Measurements from ENCODE around the gene FBXO10.
A peak's percentile ranks its signal among the peaks of the same experiment; 100 is the strongest.
"Not testable (repeated sequence)": the region's sequence is repeated elsewhere in the genome, so short reads cannot be mapped to it uniquely, and the experiment has no call there.

The FBXO10 gene

DNA sequence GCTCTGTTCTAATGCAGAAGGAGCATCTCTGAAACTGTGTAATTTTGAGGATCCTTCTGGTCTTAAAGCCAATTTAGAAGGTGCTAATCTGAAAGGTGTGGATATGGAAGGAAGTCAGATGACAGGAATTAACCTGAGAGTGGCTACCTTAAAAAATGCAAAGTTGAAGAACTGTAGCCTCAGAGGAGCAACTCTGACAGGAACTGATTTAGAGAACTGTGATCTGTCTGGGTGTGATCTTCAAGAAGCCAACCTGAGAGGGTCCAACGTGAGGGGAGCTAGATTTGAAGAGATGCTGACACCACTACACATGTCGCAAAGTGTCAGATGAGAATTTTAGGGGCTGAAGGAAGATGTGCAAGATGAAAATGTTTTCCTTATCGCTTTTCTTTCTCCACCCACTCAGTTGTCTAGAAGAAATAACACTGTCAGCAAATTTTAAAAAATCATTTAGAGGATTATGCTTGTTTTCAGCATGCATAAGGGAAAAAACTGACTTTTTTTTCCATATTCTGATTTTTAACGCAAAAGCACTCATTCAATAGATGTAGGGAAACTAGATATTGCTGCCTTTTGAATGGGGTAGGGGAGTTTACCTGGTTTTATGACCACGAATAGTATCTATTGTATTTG, 98.1 kb downstream of the FBXO10 start:
- not testable (repeated sequence) for FAIRE-seq; DNase-seq (ENCODE audit: low spot score)

DNA sequence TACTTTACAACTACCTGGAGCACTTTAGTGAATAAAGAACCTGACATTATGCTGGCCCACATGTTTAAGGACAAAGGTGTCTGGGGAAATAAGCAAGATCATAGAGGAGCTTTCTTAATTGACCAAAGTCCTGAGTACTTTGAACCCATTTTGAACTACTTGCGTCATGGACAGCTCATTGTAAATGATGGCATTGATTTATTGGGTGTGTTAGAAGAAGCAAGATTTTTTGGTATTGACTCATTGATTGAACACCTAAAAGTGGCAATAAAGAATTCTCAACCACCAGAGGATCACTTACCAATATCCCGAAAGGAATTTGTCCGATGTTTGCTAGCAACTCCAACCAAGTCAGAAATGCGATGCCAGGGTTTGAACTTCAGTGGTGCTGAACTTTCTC, 98.7 kb downstream of the FBXO10 start:
- FAIRE-seq; DNase-seq (ENCODE audit: low spot score): not testable (repeated sequence)

DNA sequence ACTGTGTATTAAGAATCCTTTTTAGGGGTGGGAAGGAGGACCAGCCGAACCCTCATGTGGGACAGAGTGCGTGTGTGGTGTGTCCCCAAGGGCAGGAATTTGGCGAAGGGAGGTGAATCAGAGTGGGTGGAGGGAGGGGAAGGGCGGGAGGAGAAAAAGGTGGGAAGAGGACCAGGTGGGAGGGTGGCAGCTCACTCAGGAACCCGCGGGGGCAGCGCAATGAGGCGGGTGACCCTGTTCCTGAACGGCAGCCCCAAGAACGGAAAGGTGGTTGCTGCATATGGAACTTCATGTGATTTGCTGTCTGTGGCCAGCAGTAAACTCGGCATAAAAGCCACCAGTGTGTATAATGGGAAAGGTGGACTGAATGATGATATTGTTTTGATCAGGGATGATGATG, 99.2 kb downstream of the FBXO10 start:
- peak; percentile 62 for FAIRE-seq
- no peak for DNase-seq (ENCODE audit: low spot score)

DNA sequence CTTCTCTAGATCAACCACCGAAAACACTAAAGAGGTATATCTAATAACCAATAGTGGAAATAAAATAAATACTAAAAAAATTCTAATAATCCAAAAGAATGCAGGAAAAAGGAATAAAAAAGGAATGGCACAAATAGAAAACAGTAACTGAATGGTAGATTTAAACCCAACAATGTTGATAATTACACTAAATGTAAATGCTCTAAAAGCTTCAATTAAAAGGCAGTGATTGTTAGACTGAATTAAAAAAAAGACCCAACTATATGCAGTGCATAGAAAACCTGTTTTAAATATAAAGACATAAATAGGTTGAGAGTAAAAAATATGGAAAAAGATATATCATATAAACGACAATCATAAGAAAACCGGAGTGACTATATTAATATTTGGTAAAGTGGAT, 101.7 kb downstream of the FBXO10 start:
- DNase-seq (ENCODE audit: low spot score), result no peak
- no peak for FAIRE-seq

DNA sequence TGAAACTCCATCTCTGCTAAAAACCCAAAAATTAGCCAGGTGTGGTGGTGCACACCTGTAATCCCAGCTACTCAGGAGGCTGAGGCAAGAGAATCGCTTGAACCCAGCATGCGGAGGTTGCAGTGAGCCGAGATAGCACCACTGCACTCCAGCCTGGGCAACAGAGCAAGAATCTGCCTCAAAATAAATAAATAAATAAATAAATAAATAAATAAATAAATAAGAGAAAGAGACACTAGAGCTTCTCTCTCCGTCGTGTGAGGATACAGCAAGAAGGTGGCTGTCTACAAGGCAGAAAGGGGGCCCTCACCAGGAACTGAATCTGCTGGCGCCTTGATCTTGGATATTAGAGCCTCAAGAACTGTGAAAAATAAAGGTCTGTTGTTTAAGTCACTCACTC, 102.2 kb downstream of the FBXO10 start:
- FAIRE-seq; DNase-seq (ENCODE audit: low spot score): not testable (repeated sequence)

DNA sequence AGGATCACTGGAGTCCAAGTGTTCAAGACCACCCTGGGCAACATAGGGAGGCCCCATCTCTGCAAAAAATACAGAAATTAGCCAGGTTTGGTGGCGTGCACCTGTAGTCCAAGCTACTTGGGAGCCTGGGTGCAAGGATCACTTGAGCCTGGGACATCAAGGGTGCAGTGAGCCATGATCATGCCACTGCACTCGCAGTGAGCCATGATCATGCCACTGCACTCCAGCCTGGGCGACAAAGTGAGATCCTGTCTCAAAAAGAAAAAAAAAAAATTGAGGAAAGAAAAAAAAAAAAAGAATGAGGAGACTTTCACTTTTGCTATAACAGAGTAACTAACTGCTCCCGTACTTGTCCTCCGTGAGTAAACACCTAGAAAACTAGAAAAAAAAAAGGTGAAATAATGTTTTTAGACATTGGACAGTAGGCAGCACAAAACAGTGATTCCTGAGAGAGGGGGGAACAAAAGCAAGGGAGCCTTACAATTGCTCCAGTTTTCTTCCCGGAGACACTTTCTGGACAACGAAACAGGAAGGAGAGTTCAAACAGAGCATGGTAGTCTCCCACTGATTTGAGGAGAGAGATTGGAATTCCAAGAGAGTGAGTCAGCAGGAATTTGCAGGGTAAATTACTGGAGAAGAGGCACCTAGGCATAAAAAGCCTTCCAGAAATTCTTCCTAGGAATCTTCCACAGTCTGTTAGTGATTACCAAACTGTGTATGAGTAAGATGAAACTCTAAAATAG, 104.1 kb downstream of the FBXO10 start:
- DNase-seq (ENCODE audit: low spot score), result peak; percentile 87
- peak; percentile 83 for FAIRE-seq

DNA sequence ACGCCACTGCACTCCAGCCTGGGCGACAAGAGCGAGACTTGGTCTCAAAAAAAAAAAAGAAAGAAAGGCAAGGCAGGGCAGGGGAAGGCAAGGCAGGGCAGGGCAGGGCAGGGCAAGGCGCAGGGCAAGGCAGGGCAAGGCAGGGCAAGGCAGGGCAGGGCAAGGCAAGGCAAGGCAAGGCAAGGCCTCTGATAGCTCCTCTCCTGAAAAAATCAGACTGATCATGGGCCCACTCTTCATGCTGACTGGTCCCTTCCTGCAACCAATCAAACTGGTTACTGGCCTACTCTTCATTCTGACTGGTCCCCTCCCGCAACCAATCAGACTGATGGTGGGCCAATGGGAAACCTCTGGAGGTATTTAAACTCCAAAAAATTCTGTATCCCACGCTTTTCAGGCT, 107.6 kb downstream of the FBXO10 start:
- DNase-seq (ENCODE audit: low spot score) (no peak), FAIRE-seq (no peak)

DNA sequence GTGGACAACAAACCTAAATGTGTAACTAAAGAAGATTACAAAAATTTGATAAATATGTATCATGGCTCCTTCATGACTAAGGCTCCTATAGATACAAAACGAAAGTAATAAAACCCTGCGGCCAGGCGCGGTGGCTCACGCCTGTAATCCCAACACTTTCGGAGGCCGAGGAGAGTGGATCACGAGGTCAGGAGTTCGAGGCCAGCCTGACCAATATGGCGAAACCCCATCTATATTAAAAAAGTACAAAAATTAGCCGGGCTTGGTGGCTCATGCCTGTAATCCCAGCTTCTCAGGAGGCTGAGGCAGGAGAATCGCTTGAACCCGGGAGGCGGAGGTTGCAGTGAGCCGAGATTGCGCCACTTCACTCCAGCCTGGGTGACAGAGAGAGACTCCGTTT, 108.7 kb downstream of the FBXO10 start:
- DNase-seq (ENCODE audit: low spot score); FAIRE-seq: not testable (repeated sequence)

DNA sequence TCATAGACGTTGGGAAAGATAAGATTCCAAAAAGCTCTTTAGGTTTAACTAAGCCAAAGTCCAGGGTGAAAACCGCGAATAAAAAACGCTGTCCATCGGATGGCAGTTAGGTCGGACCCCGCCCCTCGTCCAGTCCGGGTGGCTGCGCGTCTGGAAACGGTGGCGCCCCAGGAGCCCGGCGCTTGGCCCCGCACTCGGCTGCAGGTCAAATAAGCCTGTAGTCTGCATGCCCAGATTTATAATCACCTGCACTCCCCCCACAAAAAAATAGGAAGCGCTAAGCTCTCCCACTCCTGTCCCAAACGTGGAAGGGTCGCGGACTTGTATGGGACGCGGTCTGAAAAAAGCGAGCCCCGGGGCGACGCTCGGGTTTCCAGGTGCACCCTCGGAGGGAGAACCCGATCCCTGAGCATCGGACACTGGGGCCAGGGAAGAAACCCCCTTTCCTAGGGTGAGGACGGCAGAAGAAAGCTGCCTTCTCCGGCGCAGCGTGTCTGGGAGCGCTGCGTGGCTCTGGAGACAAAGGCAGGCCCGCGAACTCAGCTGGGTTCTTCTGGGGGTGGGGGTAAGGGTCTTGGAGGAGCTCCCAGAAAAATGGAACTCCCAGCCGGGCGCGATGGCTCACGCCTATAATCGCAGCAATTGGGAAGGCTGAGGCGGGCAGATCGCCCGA, 110.0 kb downstream of the FBXO10 start:
- DNase-seq (ENCODE audit: low spot score), result peak; percentile 74
- no peak for FAIRE-seq

DNA sequence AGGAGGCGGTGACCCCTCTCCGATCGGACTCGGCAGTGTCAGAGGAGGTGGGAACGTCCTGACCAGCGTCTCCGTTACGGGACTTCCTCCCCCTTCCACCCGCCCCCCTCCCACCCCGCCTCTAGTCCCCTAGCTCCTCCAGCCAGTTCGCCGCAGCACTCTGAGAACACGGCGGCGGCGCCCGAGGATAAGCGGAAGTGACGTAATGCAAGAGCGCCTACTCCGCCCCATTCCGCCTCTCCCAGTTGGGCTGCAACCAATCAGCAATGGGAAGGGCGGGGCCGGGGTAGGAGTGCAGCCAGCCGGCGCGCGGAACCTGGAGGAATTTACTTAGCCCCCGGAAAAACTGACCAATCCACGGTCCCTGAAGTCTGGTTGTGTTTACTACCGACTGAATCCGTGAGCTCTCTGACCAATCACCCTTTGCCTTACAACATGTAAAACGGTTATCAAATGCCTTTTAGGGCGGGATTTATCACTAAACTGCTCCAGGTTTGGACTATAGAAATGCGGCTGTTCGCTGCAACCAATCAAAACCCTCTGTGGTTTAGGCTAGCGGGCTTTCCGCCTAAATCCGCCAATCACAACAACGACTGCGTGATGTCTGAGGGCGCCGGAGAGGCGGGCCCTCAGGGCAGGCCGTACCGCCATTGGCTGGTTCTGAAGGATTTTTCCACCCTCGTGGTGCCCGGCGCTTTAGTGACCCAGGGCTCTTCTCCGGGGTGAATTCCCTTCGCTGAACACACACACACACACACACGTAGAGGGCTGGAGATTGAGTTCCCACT, 110.7 kb downstream of the FBXO10 start, which contains the start of gene ZBTB5:
TSS of gene ZBTB5 (minus strand) at position 202 of the 788 bp plus-strand sequence. CDS start 22,899 bp downstream, outside the sequence.
- FAIRE-seq (peak; percentile 98), DNase-seq (ENCODE audit: low spot score) (peak; percentile 100)

DNA sequence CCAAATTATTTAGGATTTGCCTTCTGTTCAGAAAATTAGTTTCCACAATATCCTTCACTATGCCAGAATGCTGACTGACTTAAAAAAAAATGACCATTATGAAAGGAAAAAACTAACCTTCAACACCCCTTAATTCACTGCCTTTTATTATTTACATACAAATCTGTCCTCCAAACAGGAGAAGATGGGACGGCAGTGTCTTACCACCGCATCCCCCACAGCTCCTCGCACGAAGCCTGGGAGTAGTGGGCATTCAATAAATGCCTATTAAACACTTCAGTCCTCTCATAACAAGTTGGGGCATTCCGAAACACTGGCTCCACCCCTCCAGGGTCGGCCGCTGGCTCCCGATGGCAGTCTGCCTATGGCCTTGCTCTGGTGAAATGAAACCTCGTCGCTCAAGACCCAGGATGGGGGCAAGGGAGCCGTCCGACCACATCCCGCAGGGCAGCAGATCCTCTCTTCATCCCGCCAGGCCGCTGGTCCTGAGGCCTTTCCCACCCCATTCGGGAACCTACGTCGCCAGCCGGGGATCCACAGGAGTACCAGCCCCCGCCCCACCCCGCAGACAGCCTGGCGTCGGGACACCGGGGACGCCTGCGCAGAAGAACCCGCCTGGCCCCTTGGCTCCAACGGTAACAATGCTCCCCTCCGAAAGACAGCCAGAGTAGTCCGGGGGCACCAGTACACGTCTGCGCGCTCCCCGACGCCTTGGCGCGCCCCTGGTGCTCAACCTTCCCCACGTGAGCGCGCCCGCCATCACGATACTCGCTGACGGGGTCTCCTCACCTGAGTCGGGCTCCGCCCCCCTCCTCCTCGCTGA, 111.5 kb downstream of the FBXO10 start:
- no peak for FAIRE-seq
- no peak for DNase-seq (ENCODE audit: low spot score)

DNA sequence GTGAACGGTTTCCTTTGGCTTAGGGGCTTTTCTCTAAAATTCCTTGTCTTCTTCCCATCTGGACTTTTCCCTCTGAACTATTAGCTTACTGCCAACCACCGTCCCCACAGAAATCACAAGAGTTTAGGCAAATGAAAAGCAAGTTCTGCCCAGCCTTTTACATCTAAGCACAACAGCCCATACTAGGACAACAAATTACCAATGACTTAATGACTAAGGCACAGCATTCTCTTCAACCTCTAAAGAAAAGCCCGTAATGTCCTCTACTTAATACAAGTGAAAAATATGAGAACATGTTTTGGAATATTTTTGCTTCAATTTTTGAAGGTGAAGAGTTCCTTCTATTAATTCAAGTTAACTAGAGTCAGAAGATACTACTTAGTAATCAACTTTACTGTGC, 112.2 kb downstream of the FBXO10 start:
- DNase-seq (ENCODE audit: low spot score), result no peak
- FAIRE-seq, result no peak
